ENCODE data around the gene HES1. TPM values are rescaled to one million over a fixed set of nuclear protein-coding genes. Genes with fewer than 3 reads are reported as not detected.

The HES1 gene
- total RNA-seq, 1 donor from 2014 or later, result 51.6 TPM

- Mint-ChIP-seq H3K27me3 (ENCODE audit: unreplicated experiment) (peaks cover 69% of the 10 kb centered on the region), H3K4me1 (ENCODE audit: unreplicated experiment) (peaks cover 30% of the 10 kb centered on the region), H3K27ac (ENCODE audit: unreplicated experiment) (no peak overlapping the region), H3K9me3 (ENCODE audit: unreplicated experiment) (no peaks in the 10 kb centered on the region), H3K4me3 (ENCODE audit: unreplicated experiment) (no peak overlapping the region), H3K36me3 (ENCODE audit: unreplicated experiment) (no peaks in the 10 kb centered on the region)
- no peak for TF ChIP-seq CTCF (IDR thresholded peaks at IDR 0.05)
- no peak for DNase-seq (ENCODE audit: extremely low spot score, unreplicated experiment)
Measured at GRCh38 chr3:194129581-194130133, 6.3 kb upstream of the HES1 start.

DNA sequence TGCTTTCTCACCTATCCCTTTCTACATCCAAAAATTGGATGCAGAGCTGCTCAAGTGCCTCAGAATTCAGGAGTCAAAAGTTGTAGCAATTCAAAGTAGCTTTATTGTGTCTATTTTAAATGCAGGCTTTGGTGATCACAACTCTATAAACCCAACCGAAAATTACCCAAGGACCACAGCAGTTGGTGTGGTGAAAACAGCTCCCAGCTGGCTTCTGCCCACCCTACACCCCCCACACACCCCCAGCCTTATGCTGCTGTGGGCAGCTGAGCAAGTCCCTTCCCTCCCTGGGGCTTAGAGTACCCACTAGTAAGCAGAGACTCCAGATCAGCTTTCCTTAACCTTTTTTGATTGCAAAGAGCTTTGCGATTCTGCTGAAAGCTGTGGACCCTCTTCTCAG, 5.8 kb upstream of the HES1 start:
- Mint-ChIP-seq H3K4me3 (ENCODE audit: unreplicated experiment) (no peak overlapping the region), H3K27ac (ENCODE audit: unreplicated experiment) (no peak overlapping the region), H3K4me1 (ENCODE audit: unreplicated experiment) (peaks cover 30% of the 10 kb centered on the region), H3K36me3 (ENCODE audit: unreplicated experiment) (no peaks in the 10 kb centered on the region), H3K9me3 (ENCODE audit: unreplicated experiment) (no peaks in the 10 kb centered on the region), H3K27me3 (ENCODE audit: unreplicated experiment) (peaks cover 64% of the 10 kb centered on the region)
- DNase-seq (ENCODE audit: extremely low spot score, unreplicated experiment), result no peak
- no peak for TF ChIP-seq CTCF (IDR thresholded peaks at IDR 0.05)

- Mint-ChIP-seq H3K4me1 (ENCODE audit: unreplicated experiment) (peaks cover 33% of the 10 kb centered on the region), H3K9me3 (ENCODE audit: unreplicated experiment) (no peaks in the 10 kb centered on the region), H3K27ac (ENCODE audit: unreplicated experiment) (no peak overlapping the region), H3K36me3 (ENCODE audit: unreplicated experiment) (no peaks in the 10 kb centered on the region), H3K4me3 (ENCODE audit: unreplicated experiment) (no peak overlapping the region), H3K27me3 (ENCODE audit: unreplicated experiment) (peaks cover 57% of the 10 kb centered on the region)
- no peak for DNase-seq (ENCODE audit: extremely low spot score, unreplicated experiment)
- TF ChIP-seq CTCF (IDR thresholded peaks at IDR 0.05), result no peak
Measured at GRCh38 chr3:194130807-194131589, 5.0 kb upstream of the HES1 start.

- Mint-ChIP-seq H3K36me3 (ENCODE audit: unreplicated experiment) (peaks cover 5% of the 10 kb centered on the region), H3K4me1 (ENCODE audit: unreplicated experiment) (peaks cover 34% of the 10 kb centered on the region), H3K9me3 (ENCODE audit: unreplicated experiment) (no peaks in the 10 kb centered on the region), H3K4me3 (ENCODE audit: unreplicated experiment) (no peak overlapping the region), H3K27ac (ENCODE audit: unreplicated experiment) (peak overlapping the region; percentile 8), H3K27me3 (ENCODE audit: unreplicated experiment) (peaks cover 42% of the 10 kb centered on the region)
- TF ChIP-seq CTCF (IDR thresholded peaks at IDR 0.05), result no peak
- no peak for DNase-seq (ENCODE audit: extremely low spot score, unreplicated experiment)
Measured at GRCh38 chr3:194132465-194133286, 3.3 kb upstream of the HES1 start.
